T-helper 1 cell treated with Interleukin-12 subunit alpha and Interleukin-12 subunit beta and Interleukin-4 antibody, amounts not matched to agents 30 ng/mL and 1 ng/mL, for 36 hours (primary cell): ENCODE measurements around the gene ARHGAP12. TPM values are rescaled to one million over a fixed set of nuclear protein-coding genes. Genes with fewer than 3 reads are reported as not detected.

Experiments
- total RNA-seq: library from RNA; stranded (reverse); gene quantifications from 2 replicates; pipeline ENCODE4 v1.2.3, GENCODE V29; 2022

Gene ARHGAP12
- total RNA-seq, 1 donor from 2014 or later: 7.2 TPM

Other genes starting within 250 kb of the ARHGAP12 start
- 72.1 and 72.4 TPM in 2 replicates for gene KIF5B, start 127.6 kb upstream of the ARHGAP12 start, total RNA-seq